ENCODE data around the gene ADM5.
A peak's percentile ranks its signal among the peaks of the same experiment; 100 is the strongest.

Gene ADM5

GRCh38 chr19:49658566-49659442 lies 30.6 kb upstream of the ADM5 start:
- no peak for DNase-seq

GRCh38 chr19:49660338-49660961 lies 28.9 kb upstream of the ADM5 start:
- no peak for DNase-seq

GRCh38 chr19:49662011-49662410 lies 27.4 kb upstream of the ADM5 start:
- no peak for DNase-seq

- DNase-seq = no peak
These were observed 26.2 kb upstream of the ADM5 start for GRCh38 chr19:49663224-49663623.

- peak; percentile 94 for DNase-seq
These were observed 25.0 kb upstream of the ADM5 start for GRCh38 chr19:49664171-49665035.

GRCh38 chr19:49665036-49665350 lies 24.4 kb upstream of the ADM5 start:
- DNase-seq = no peak

GRCh38 chr19:49665351-49666119 lies 23.9 kb upstream of the ADM5 start, which contains the start of the genes BCL2L12 and IRF3:
BCL2L12 (plus strand) TSS chr19:49665933; CDS start chr19:49666693, 760 bp downstream.
IRF3 (minus strand) TSS chr19:49665857; CDS start chr19:49664838, 1,019 bp downstream.
- peak; percentile 100 for DNase-seq

GRCh38 chr19:49666120-49666444 lies 23.3 kb upstream of the ADM5 start:
- no peak for DNase-seq

GRCh38 chr19:49667473-49667872 lies 21.9 kb upstream of the ADM5 start:
- no peak for DNase-seq

GRCh38 chr19:49669516-49669915 lies 19.9 kb upstream of the ADM5 start:
- no peak for DNase-seq

- DNase-seq = peak; percentile 87
These were observed 17.1 kb upstream of the ADM5 start for GRCh38 chr19:49672131-49672919.

GRCh38 chr19:49676136-49676783 lies 13.1 kb upstream of the ADM5 start:
- DNase-seq = peak; percentile 86

GRCh38 chr19:49676784-49677230 lies 12.6 kb upstream of the ADM5 start:
- peak; percentile 100 for DNase-seq

- peak; percentile 64 for DNase-seq
These were observed 12.0 kb upstream of the ADM5 start, which contains the start of gene PRMT1 for GRCh38 chr19:49677231-49677900. PRMT1 (plus strand) TSS chr19:49677271; CDS start chr19:49677281, 10 bp downstream.

- peak; percentile 84 for DNase-seq
These were observed 11.3 kb upstream of the ADM5 start for GRCh38 chr19:49677901-49678674.

- no peak for DNase-seq
These were observed 10.2 kb upstream of the ADM5 start for GRCh38 chr19:49678985-49679770.

- DNase-seq = no peak
These were observed 9.5 kb upstream of the ADM5 start for GRCh38 chr19:49679771-49680413.
